Measurements from ENCODE around the gene LIMS1. TPM values are rescaled to one million over a fixed set of nuclear protein-coding genes. Genes with fewer than 3 reads are reported as not detected.
A peak's percentile ranks its signal among the peaks of the same experiment; 100 is the strongest.
"Not testable (repeated sequence)": the region's sequence is repeated elsewhere in the genome, so short reads cannot be mapped to it uniquely, and the experiment has no call there.

LIMS1 gene
- polyA plus RNA-seq, 4 donors: 44.6 to 54.2 (median 50.0) TPM

- not testable (repeated sequence) for DNase-seq (ENCODE audit: low read depth in 4 of 4, low spot score in 2 of 4)
Measured at GRCh38 chr2:108654521-108655125, 120.4 kb downstream of the LIMS1 start.

- DNase-seq (ENCODE audit: low read depth in 4 of 4, low spot score in 2 of 4): not testable (repeated sequence)
Measured at GRCh38 chr2:108655270-108655669, 121.0 kb downstream of the LIMS1 start.

GRCh38 chr2:108656282-108656681 lies 122.0 kb downstream of the LIMS1 start:
- not testable (repeated sequence) for DNase-seq (ENCODE audit: low read depth in 4 of 4, low spot score in 2 of 4)

DNA sequence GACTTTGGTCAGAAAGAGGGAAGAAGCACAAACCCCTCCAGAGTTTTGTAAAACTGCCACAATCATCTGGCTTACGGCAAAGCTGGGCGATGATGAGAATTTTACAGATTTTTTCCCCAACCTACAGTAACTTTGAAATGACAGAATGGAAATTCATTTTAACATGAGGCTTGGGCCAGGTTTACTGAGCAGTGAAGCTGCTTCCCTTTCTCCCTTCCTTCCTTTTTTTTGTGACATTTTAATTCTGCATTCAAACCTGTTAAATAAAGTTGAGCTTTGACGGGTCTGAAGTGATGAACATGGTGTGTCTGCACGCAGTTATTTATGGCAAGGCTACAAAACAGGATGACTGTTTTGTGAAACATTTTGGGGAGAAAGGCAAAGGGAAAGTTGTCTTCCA lies 123.2 kb downstream of the LIMS1 start:
- DNase-seq (ENCODE audit: low read depth in 4 of 4, low spot score in 2 of 4): not testable (repeated sequence)

DNA sequence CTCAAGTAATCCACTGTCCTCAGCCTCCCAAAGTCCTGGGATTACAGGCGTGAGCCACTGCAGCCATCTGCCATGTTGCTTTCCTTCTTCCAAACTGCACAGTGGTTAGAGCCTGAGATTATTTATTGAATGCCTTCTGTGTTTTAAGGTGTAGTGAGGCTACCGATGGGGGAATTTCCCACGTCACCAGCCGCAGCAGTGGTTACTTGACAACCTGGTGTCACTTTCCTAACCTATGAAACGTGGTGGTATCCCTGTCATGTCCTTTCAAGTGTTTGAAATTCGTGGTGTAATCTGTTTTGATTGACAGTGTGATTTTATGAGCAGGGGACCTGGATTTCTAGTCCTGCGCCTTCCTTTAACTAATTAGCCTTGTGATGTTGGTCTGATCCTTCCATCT lies 124.3 kb downstream of the LIMS1 start:
- not testable (repeated sequence) for DNase-seq (ENCODE audit: low read depth in 4 of 4, low spot score in 2 of 4)

DNA sequence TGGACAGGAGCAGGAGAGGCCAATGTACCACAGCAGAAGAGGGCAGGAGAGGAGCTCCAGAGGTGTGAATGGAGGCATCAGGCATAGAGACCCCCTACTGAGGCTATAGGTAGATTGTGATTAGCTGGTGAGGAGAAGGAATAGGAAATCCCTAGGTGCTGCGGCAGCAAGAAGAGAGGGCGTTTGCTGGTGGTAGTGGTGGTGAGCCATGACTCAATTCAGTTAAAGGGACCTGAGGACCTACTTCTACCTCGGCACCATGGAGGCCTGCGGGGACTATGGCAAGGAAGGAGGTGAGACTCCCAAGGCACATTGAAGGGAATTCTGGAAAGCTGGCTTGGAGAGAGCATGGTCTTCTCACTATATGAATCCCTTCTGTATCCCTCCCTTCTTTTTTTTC lies 127.2 kb downstream of the LIMS1 start:
- not testable (repeated sequence) for DNase-seq (ENCODE audit: low read depth in 4 of 4, low spot score in 2 of 4)

DNA sequence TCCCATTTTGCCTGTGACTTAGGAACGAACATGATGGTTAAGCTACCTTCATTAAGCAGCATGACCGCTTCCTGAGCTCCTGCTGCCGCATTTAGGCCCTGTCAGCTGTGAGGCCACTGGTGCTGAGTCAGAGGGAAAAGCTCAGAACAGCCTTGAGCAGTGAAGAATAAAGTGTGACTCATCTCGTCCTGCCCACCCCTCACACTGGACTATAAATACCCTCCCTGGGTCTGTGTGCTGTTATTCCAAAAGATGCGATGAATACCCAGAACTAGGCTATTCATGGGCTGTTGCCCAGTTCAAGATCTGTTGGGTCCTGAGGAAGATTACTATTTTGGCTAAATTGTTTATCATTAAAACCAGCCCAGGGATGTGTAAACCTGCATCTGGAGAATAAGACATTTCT lies 127.9 kb downstream of the LIMS1 start:
- not testable (repeated sequence) for DNase-seq (ENCODE audit: low read depth in 4 of 4, low spot score in 2 of 4)

GRCh38 chr2:108663346-108663745 lies 129.1 kb downstream of the LIMS1 start:
- not testable (repeated sequence) for DNase-seq (ENCODE audit: low read depth in 4 of 4, low spot score in 2 of 4)

DNA sequence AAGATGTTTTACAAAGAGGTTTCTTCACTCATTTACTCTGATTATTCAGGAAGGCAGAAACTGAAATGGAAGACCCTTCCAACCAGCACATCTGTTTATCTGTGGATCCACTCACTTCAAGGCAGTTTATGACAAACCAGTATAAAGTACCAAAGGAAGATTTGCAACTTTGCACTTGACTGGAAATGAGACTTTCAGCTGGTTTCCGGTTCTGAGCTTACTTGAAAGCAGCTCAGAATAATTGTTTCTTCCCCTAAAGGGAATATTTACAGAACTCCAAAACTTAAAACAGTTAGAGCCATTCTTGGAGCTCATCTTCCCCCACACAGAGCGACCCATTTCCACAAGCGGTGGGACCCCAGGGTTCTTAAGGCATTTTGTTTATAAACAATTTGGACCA lies 129.8 kb downstream of the LIMS1 start:
- not testable (repeated sequence) for DNase-seq (ENCODE audit: low read depth in 4 of 4, low spot score in 2 of 4)

DNA sequence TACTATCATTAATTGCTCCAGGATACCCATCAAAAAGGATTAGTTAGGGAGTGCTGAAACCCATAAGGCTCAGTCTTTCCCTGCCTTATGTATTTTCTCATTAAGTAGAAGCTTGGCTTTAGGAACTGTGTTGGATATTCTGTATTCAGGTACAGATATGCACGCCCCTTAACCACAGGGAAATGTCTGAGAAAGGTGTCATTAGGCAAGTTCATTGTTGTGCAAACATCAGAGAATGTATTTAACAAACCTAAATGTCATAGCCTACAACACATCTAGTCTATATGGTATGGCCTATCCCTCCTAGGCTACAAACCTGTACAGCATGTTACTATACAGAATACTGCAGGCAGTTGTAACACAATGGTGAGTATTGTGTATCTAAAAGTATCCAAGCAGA lies 130.7 kb downstream of the LIMS1 start:
- not testable (repeated sequence) for DNase-seq (ENCODE audit: low read depth in 4 of 4, low spot score in 2 of 4)

- not testable (repeated sequence) for DNase-seq (ENCODE audit: low read depth in 4 of 4, low spot score in 2 of 4)
Measured at GRCh38 chr2:108665975-108666374, 131.7 kb downstream of the LIMS1 start.

DNA sequence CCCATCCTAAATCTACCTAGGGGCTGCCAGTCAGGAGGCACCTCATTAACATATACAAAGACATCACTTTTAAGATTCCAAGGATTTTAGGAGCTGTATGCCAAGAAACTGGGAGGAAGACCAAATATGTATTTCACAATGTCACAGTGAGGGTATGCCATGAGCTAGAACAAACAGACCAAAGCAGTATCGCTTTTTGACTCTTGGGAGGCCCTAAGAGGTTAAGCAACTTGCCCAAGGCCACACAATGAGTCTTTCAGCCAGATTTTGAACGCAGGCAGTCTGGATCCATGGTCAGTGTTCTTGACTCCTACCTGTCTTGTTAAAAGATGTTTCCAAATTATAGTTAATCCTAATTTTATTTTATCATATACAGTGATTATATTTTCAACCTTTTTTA lies 132.9 kb downstream of the LIMS1 start:
- DNase-seq (ENCODE audit: low read depth in 4 of 4, low spot score in 2 of 4): not testable (repeated sequence)

DNA sequence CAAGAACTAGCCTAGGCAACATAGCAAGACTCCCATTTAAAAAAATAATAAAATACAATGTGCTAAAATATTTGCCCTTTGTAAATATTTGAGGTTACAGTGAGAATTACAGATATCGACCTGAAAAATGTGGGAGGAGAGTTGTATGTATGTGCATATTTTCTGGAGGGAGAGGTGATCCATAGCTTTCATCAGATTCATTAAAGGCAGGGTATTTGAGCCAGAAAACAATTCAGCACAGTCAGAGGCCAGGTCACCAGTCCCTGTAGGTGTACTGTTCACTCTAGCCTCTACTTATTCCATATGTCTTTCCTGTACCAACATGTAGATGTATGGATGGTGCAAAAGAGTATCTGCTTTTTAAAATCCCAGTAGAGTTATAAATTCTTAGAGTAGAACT lies 136.0 kb downstream of the LIMS1 start:
- not testable (repeated sequence) for DNase-seq (ENCODE audit: low read depth in 4 of 4, low spot score in 2 of 4)

DNA sequence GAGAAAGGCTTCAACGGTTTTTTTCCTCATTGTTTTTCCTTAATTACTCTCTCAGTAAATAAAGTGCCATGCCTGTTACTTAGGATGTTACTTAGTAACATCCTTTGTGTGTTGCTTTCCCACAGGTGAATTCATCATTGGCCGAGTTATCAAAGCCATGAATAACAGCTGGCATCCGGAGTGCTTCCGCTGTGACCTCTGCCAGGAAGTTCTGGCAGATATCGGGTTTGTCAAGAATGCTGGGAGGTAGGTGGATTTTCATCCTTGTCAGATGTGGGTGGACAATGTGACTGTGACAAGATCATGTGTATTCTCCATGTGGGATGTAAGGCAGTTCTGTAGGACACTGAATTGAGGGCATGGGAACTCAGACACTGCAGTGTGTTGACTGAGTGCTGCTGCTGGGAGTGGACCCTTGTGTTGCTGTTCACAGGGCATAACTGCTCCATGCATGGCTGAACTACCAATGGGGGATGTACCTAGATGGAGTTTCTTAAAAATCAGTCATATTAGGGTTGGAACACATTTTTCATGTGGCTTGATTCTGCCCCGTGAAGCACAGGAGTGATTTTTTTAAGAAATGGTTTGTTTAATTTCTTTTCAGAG lies 138.0 kb downstream of the LIMS1 start:
- not testable (repeated sequence) for DNase-seq (ENCODE audit: low read depth in 4 of 4, low spot score in 2 of 4)

DNA sequence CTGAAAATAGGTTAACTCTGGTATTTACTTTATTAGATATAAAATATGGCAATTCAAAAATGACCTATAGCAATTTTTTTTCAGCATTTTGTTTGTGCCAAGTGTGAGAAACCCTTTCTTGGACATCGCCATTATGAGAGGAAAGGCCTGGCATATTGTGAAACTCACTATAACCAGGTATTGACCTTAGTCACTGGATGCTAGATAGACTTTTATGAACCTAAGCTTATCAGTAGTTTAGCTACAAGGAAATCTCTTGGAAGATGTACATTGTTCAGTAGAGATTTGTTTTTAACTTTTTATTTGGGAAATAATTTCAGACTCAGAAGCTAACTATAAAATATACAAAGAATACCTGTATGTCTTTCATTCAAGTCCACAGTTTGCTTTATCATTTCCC lies 142.3 kb downstream of the LIMS1 start:
- DNase-seq (ENCODE audit: low read depth in 4 of 4, low spot score in 2 of 4): not testable (repeated sequence)

DNA sequence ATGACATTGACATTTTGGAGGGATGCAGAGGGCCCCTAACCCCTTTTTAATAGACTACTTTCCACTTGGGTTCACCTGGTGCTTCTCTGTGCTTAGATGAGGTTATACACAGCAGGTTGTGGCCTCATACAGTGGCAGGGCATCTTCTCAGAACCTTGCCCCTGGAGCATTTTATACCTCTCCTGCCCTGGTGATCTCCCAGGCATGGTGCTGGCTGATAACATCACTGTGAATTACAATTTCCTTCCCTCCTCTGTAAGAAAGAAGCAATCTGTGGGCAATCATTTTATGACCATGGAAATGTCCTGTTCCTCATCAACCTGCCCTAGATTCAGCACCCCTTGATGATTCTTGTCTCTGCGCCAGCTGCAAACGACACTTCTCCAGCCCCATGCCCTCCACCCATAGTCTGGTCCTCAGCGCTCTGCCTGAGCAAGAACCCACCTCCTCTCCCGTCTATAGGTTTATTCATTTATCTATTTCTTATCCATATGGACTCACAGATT lies 143.0 kb downstream of the LIMS1 start:
- not testable (repeated sequence) for DNase-seq (ENCODE audit: low read depth in 4 of 4, low spot score in 2 of 4)

- peak in 1 of 4 donors; percentile 2 for DNase-seq (ENCODE audit: low read depth in 4 of 4, low spot score in 2 of 4)
Measured at GRCh38 chr2:108678198-108678651, 144.0 kb downstream of the LIMS1 start.

DNA sequence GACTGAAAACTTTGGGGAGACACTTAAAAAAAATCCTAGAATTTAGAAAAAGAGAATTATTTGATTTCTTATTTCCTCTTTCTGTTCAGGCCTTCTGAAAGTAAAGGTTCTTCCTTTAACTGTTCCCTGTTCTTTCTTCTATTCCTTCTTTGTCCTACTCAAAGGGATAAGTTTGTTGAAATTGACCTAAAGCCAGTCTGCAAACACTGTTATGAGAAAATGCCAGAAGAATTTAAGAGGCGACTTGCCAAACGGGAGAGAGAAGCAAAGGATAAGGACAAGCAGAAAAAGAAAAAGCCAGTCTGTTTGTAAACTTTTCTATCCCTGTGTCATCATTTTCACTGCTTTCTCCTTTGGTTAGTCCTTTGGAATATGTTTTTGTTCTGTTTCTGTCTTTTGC lies 146.5 kb downstream of the LIMS1 start:
- not testable (repeated sequence) for DNase-seq (ENCODE audit: low read depth in 4 of 4, low spot score in 2 of 4)

DNA sequence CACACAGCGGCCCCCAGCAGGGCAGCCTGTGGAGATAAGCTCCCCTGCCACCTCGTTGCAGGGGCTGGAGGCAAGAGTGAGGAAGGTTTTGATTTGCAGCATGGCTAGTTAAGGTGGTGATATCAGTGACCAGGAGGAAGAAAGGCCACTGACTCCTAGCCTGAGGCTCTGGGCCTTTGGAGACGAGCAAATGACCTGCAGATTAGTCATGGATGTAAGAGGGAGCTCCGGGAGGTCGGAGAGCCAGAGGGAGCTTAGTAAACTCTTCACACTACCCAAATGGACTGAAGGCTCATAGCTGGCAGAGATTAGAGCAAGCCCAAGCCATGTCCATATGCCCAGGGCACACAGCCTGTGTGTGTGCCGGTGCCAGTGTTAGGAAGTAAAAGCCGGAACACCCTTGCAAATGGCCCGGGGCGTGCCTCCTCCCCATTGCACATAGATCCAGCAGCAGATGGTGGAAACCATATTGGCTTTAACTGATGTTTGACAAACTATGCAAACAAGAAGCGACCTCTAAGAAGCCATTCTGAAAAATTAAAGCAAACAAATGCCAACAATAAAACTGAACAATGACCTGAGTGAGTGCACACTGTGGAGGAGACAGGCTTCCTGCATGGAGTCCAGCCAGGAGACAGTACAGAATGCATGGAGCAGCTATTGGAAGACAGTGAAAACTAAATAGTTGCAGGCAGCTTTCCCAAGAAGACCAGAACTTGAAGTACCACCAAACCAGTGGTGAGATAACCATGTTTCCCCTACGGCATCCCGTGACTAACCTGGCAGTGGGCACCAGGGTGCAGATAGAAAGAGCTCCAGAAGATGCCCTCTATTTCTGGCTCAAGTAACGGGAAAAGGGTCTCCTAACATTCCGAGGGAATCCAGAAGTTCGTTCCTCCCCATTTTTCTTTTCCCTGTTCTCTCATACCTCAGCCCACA lies 154.8 kb downstream of the LIMS1 start:
- DNase-seq (ENCODE audit: low read depth in 4 of 4, low spot score in 2 of 4): not testable (repeated sequence)

DNA sequence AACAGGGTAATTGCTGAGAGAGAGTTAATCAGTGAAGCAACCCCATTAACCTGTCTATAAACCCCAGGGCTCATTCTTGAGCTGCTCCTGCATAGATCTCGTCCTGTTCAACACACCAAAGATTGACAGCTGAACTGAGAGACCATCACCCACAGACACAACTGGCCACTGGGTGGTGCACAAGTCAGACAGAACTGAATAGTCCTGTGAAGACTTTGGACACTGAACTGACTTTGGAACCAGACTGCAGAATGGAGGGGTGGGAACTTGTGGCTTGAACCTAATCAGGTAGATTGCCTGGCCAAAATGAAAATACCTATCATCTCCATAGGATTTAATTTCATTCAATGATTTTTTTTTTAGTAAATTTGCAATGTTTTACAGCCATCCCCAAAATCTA lies 155.7 kb downstream of the LIMS1 start:
- DNase-seq (ENCODE audit: low read depth in 4 of 4, low spot score in 2 of 4): not testable (repeated sequence)

GRCh38 chr2:108691447-108691846 lies 157.2 kb downstream of the LIMS1 start:
- DNase-seq (ENCODE audit: low read depth in 4 of 4, low spot score in 2 of 4): no peak

Data from left renal cortex interstitium (tissue), 4 donors.